Measurements from ENCODE around the gene ALDOA. TPM values are rescaled to one million over a fixed set of nuclear protein-coding genes. Genes with fewer than 3 reads are reported as not detected.

ALDOA gene
- total and polyA plus RNA-seq, 10 of the 15 experiments (the other 5 are each of a cell fraction or from before 2014, with no cell fraction given): 218 to 2,339 (median 1,095) TPM

DNA sequence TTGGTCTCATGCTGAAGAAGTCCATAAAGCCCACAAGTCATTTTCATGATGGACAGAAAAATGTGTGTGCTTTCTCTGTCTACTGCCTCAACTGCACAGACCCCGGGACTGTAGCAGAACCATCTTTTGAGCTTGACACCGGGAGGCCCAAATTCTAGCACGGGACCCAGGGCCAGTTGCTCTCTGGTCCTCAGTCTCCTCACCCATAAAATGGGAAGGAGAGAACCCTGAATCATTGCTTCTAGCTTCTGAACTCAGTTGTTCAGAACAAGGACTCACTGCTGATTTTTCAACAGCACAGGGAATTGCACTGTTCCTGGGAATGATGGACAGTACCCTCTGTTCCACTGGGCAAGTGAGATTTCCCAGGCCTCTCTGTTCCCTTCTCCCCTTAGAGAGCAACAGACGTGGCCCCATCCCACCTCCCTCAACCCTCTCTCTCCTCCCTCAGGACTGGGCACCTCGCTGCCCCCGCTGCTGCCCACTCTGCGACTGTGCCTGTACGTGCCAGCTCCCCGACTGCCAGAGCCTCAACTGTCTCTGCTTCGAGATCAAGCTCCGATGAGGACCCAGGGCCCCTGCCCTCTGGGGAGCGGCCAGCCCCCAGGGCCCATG lies 2.2 kb upstream of the ALDOA start:
- Histone ChIP-seq H4K20me1 (ENCODE audit: control insufficient read depth, insufficient read depth) (peaks cover 13% of the 10 kb centered on the region), H3K79me2 (ENCODE audit: control insufficient read depth, insufficient read depth, low read length) (peaks cover 48% of the 10 kb centered on the region), H3K9me3 (replicated peaks; ENCODE audit: control insufficient read depth, insufficient read depth, low read length) (no peaks in the 10 kb centered on the region), H3K36me3 (ENCODE audit: control insufficient read depth in 2 of 2, insufficient read depth in 2 of 2, low read length in 1 of 2) (peaks cover 12 to 14% of the 10 kb centered on the region in 2 experiments), H3K27me3 (replicated peaks in 1 of 2; ENCODE audit: control insufficient read depth in 2 of 2, insufficient read depth in 2 of 2, low read length in 1 of 2) (no peaks in the 10 kb centered on the region), H3K4me2 (ENCODE audit: control insufficient read depth, insufficient read depth) (peak overlapping the region; percentile 81), H3K4me1 (ENCODE audit: control insufficient read depth, insufficient read depth, low read length) (peaks cover 20% of the 10 kb centered on the region), H3K9ac (ENCODE audit: control insufficient read depth, insufficient read depth, low read length) (peak overlapping the region; percentile 93), H3K4me3 (peak overlapping the region; percentile 94), H3K27ac (ENCODE audit: control insufficient read depth, insufficient read depth) (peak overlapping the region; percentile 94), H2AFZ (ENCODE audit: control insufficient read depth, low read depth, low read length) (peak overlapping the region; percentile 35)
- intact Hi-C loops (cut with micrococcal nuclease; ENCODE audit: unreplicated experiment): no loop called here
- DNase-seq (ENCODE audit: low read depth, low spot score) (no peak), FAIRE-seq (no peak), ATAC-seq (no peak)
- WGBS (ENCODE audit: insufficient coverage, insufficient replicate concordance, low lambda C conversion rate, missing lambda C conversion rate): 47% methylated on average over 12 of the region's 12 CpGs
- in situ Hi-C loops (cut with MboI): no loop called here
- ChIA-PET SMC1A (ENCODE audit: uncharacterized antibody, unreplicated experiment) (interaction anchor here (0.6 to 1.2 kb wide), 5 partner anchors 13 to 414 kb away, joined by 3 to 9 read pairs (median 3); partner anchors contain the start of gene TBX6), POLR2A (interaction anchor here (0.7 to 4.3 kb wide), 5 partner anchors 10 to 136 kb away, joined by 3 to 16 read pairs (median 4); partner anchors contain the start of gene PPP4C), RAD21 (ENCODE audit: unreplicated experiment) (interaction anchor here (0.8 to 3.7 kb wide), 3 partner anchors 29 to 120 kb away, joined by 3 to 42 read pairs (median 4); partner anchors contain the start of genes CORO1A and TBX6), CTCF (interaction anchor here (0.7 to 8.5 kb wide), 6 partner anchors 9 to 398 kb away, joined by 3 to 77 read pairs (median 4); partner anchors contain the start of gene TBX6)
- 0 out of 2 replicates have a peak, but pooled peaks have one; percentile 14 for TF ChIP-seq GATAD2B (conservative IDR thresholded peaks at IDR 0.05; ENCODE audit: low read depth)
- TF ChIP-seq SMARCA5 (IDR thresholded peaks at IDR 0.05): 0 out of 2 replicates have a peak, but pooled peaks have one; percentile 16
- no peak for TF ChIP-seq E2F4 (IDR thresholded peaks at IDR 0.05; ENCODE audit: low read depth, low read length)
- peak; percentile 87 for TF ChIP-seq ZNF24 (IDR thresholded peaks at IDR 0.05)
- no TSS peak for BruUV-seq (replicated peaks)

Data from GM12878 (cell line).